ENCODE data around the gene RASAL1.

Gene RASAL1

GRCh38 chr12:113135178-113136127 is at the start of gene RASAL1:
Gene RASAL1, minus strand, starts transcription at chr12:113135761. Its CDS starts 299 bp downstream, at chr12:113135462.
- peak; percentile 23 to 40 for DNase-seq (ENCODE audit: low read depth in 2 of 2)

GRCh38 chr12:113184900-113185179 is 49.3 kb upstream of the RASAL1 start:
- peak; percentile 74 to 77 for DNase-seq (ENCODE audit: low read depth in 2 of 2)

GRCh38 chr12:113184098-113184899 is 48.7 kb upstream of the RASAL1 start:
- no peak for DNase-seq (ENCODE audit: low read depth in 2 of 2)

GRCh38 chr12:113183030-113183589 is 47.5 kb upstream of the RASAL1 start:
- DNase-seq (ENCODE audit: low read depth in 2 of 2): no peak

GRCh38 chr12:113181975-113182374 is 46.4 kb upstream of the RASAL1 start:
- DNase-seq (ENCODE audit: low read depth in 2 of 2): no peak

- DNase-seq (ENCODE audit: low read depth in 2 of 2): no peak
These were observed 44.8 kb upstream of the RASAL1 start for GRCh38 chr12:113180333-113180732.

GRCh38 chr12:113179023-113179422 is 43.5 kb upstream of the RASAL1 start:
- no peak for DNase-seq (ENCODE audit: low read depth in 2 of 2)

- DNase-seq (ENCODE audit: low read depth in 2 of 2): peak; percentile 45 to 46
These were observed 39.2 kb upstream of the RASAL1 start for GRCh38 chr12:113174461-113175384.

GRCh38 chr12:113173081-113173698 is 37.6 kb upstream of the RASAL1 start:
- no peak for DNase-seq (ENCODE audit: low read depth in 2 of 2)

GRCh38 chr12:113172185-113172584 is 36.6 kb upstream of the RASAL1 start:
- DNase-seq (ENCODE audit: low read depth in 2 of 2): no peak

GRCh38 chr12:113171543-113171942 is 36.0 kb upstream of the RASAL1 start:
- DNase-seq (ENCODE audit: low read depth in 2 of 2): no peak

- DNase-seq (ENCODE audit: low read depth in 2 of 2): no peak
These were observed 35.4 kb upstream of the RASAL1 start for GRCh38 chr12:113170926-113171325.

GRCh38 chr12:113170457-113170856 is 34.9 kb upstream of the RASAL1 start:
- no peak for DNase-seq (ENCODE audit: low read depth in 2 of 2)

- no peak for DNase-seq (ENCODE audit: low read depth in 2 of 2)
These were observed 34.1 kb upstream of the RASAL1 start for GRCh38 chr12:113169697-113170096.

- DNase-seq (ENCODE audit: low read depth in 2 of 2): no peak
These were observed 32.3 kb upstream of the RASAL1 start for GRCh38 chr12:113167868-113168267.

GRCh38 chr12:113165521-113166450 is 30.2 kb upstream of the RASAL1 start:
- DNase-seq (ENCODE audit: low read depth in 2 of 2): no peak

- DNase-seq (ENCODE audit: low read depth in 2 of 2): no peak
These were observed 28.5 kb upstream of the RASAL1 start for GRCh38 chr12:113164014-113164413.

- no peak for DNase-seq (ENCODE audit: low read depth in 2 of 2)
These were observed 27.4 kb upstream of the RASAL1 start for GRCh38 chr12:113163030-113163360.

- DNase-seq (ENCODE audit: low read depth in 2 of 2): no peak
These were observed 26.8 kb upstream of the RASAL1 start for GRCh38 chr12:113162102-113163029.
